Gastrocnemius medialis (tissue), 4 donors: ENCODE results near the gene RPL7L1.

Experiments used
- CTCF ChIP-seq, 5 experiments: fragments of 450-650 bp in 3 of 5; fragments of 200-600 bp in 2 of 5; sonication (generic) in 2 of 5; IDR thresholded peaks in 4 of 5; conservative IDR thresholded peaks in 1 of 5; 1 replicate in 4 of 5; 2 replicates in 1 of 5; pipeline ENCODE4 v1.5.1; 2016 to 2019; ENCODE audit warnings: antibody characterized with exemption in 5 of 5, mild to moderate bottlenecking in 3 of 5, moderate library complexity in 3 of 5
- POLR2A ChIP-seq, 2 donors: fragments of 450-650 bp; IDR thresholded peaks; one replicate each; pipeline ENCODE4 v1.6.1; 2017; ENCODE audit warnings: antibody characterized with exemption in 2 of 2, mild to moderate bottlenecking in 2 of 2, moderate library complexity in 2 of 2

- TF ChIP-seq CTCF (IDR thresholded peaks at IDR 0.05 in 4 of 5, conservative IDR thresholded peaks at IDR 0.05 in 1 of 5): no peak
- no peak for TF ChIP-seq POLR2A (IDR thresholded peaks at IDR 0.05)
Observed at GRCh38 chr6:42932412-42932811, 53.0 kb downstream of the RPL7L1 start.
